OCI-LY3 (cell line): Measurements from ENCODE around the gene MSANTD3.

Experiments used
- EZH2phosphoT487 ChIP-seq: fragments of 200-600 bp; shearing (Covaris generic); IDR thresholded peaks from 2 replicates; pipeline ENCODE4 v1.6.1; 2018; ENCODE audit warnings: antibody characterized with exemption, mixed run types, low read depth
- TF ChIP-seq, protein P1 (sequence below): fragments of 200-600, 300-600 bp; sonication (generic); IDR thresholded peaks from 2 replicates; pipeline ENCODE4 v1.5.1; 2014; ENCODE audit warnings: antibody characterized with exemption, low read length, low read depth

DNA sequence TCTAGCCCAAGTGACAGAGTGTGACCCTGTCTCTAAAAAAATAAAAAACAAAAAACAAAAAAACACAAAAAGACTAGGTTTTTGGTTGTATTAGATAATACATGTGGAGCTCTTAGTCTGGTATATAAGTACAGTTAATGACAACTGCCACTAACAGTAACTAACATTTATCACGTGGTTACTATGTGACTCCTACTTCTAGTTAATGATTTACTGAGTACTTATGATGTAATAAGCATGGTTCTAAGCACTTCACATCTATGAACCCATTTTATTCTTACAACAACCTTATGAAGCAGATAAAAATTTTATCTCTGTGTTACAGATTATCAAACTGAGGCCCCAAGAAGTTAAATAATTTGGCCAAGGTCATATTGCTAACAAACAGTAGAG, 39.9 kb downstream of the MSANTD3 start:
- TF ChIP-seq, protein P1, sequence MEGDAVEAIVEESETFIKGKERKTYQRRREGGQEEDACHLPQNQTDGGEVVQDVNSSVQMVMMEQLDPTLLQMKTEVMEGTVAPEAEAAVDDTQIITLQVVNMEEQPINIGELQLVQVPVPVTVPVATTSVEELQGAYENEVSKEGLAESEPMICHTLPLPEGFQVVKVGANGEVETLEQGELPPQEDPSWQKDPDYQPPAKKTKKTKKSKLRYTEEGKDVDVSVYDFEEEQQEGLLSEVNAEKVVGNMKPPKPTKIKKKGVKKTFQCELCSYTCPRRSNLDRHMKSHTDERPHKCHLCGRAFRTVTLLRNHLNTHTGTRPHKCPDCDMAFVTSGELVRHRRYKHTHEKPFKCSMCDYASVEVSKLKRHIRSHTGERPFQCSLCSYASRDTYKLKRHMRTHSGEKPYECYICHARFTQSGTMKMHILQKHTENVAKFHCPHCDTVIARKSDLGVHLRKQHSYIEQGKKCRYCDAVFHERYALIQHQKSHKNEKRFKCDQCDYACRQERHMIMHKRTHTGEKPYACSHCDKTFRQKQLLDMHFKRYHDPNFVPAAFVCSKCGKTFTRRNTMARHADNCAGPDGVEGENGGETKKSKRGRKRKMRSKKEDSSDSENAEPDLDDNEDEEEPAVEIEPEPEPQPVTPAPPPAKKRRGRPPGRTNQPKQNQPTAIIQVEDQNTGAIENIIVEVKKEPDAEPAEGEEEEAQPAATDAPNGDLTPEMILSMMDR = no peak
- TF ChIP-seq EZH2phosphoT487 = no peak
